HCT116 (cell line): ENCODE measurements around the gene SCN8A.

Source experiments
- CTCF ChIP-seq, 3 experiments: fragments of 200-600 bp in 1 of 3; sonication (generic) in 1 of 3; IDR thresholded peaks in 2 of 3; conservative IDR thresholded peaks in 1 of 3; 2 replicates each; pipeline ENCODE4 v1.5.1; 2012 to 2017; ENCODE audit warnings: low read depth in 2 of 3, low read length in 2 of 3, antibody characterized with exemption in 1 of 3, borderline replicate concordance in 1 of 3, control low read depth in 1 of 3, mild to moderate bottlenecking in 1 of 3, mixed read lengths in 1 of 3, mixed run types in 1 of 3, moderate library complexity in 1 of 3; ENCODE audit not compliant: insufficient read depth in 1 of 3
- EGR1 ChIP-seq: IDR thresholded peaks from 2 replicates; pipeline ENCODE4 v1.6.1; 2012; ENCODE audit warnings: low read depth
- EZH2 ChIP-seq: fragments of 200-600 bp; sonication (generic); IDR thresholded peaks from 2 replicates; pipeline ENCODE4 v1.6.1; 2017; ENCODE audit warnings: antibody characterized with exemption, mixed run types
- MAX ChIP-seq: IDR thresholded peaks from 2 replicates; pipeline ENCODE4 v1.6.1; 2012
- POLR2A ChIP-seq: IDR thresholded peaks from 2 replicates; pipeline ENCODE4 v1.7.0; 2011; ENCODE audit warnings: borderline replicate concordance; ENCODE audit not compliant: insufficient read depth, insufficient read length; ENCODE audit errors: extremely low read depth
- POLR2AphosphoS5 ChIP-seq: IDR thresholded peaks from 2 replicates; pipeline ENCODE4 v1.6.1; 2011; ENCODE audit warnings: mild to moderate bottlenecking, low read depth, low read length, moderate library complexity
- RAD21 ChIP-seq: IDR thresholded peaks from 2 replicates; pipeline ENCODE4 v1.6.1; 2012; ENCODE audit warnings: low read depth, mild to moderate bottlenecking
- REST ChIP-seq: IDR thresholded peaks from 2 replicates; pipeline ENCODE4 v1.6.1; 2012; ENCODE audit warnings: low read depth
- SIN3A ChIP-seq: IDR thresholded peaks from 2 replicates; pipeline ENCODE4 v1.6.1; 2012; ENCODE audit warnings: low read depth
- SP1 ChIP-seq: IDR thresholded peaks from 2 replicates; pipeline ENCODE4 v1.6.1; 2012; ENCODE audit warnings: low read depth
- YY1 ChIP-seq: IDR thresholded peaks from 2 replicates; pipeline ENCODE4 v1.6.1; 2011; ENCODE audit warnings: low read length, low read depth, moderate library complexity, mild to moderate bottlenecking; ENCODE audit not compliant: insufficient replicate concordance; ENCODE audit errors: extremely low read depth

- no peak for TF ChIP-seq REST
- no peak for TF ChIP-seq CTCF (IDR thresholded peaks at IDR 0.05 in 2 of 3, conservative IDR thresholded peaks at IDR 0.05 in 1 of 3; ENCODE audit: borderline replicate concordance in 1 of 3, insufficient read depth in 1 of 3, low read depth in 2 of 3, low read length in 2 of 3)
- TF ChIP-seq EZH2, result no peak
- no peak for TF ChIP-seq POLR2A
- TF ChIP-seq POLR2AphosphoS5, result no peak
- no peak for TF ChIP-seq RAD21
- no peak for TF ChIP-seq MAX
- no peak for TF ChIP-seq SP1
- no peak for TF ChIP-seq EGR1
- no peak for TF ChIP-seq SIN3A
- TF ChIP-seq YY1, result no peak
Observed at GRCh38 chr12:51755251-51755650, 164.2 kb downstream of the SCN8A start.
